Vagina (tissue), 2 donors: ENCODE data around the gene ZSCAN5A. TPM values are rescaled to one million over a fixed set of nuclear protein-coding genes. Genes with fewer than 3 reads are reported as not detected.
"Not testable (repeated sequence)": the region's sequence is repeated elsewhere in the genome, so short reads cannot be mapped to it uniquely, and the experiment has no call there.

Experiments used
- DNase-seq, 2 donors: peaks; one replicate each; pipeline ENCODE4 v3.0.0-alpha.2; 2017; ENCODE audit errors: extremely low spot score in 2 of 2
- H3K27ac ChIP-seq: fragments of 200-600 bp; sonication (generic); one replicate; pipeline ENCODE4 v1.5.1; 2019
- H3K27me3 ChIP-seq: fragments of 200-600 bp; sonication (generic); one replicate; pipeline ENCODE4 v1.5.1; 2019
- H3K36me3 ChIP-seq, 2 donors: fragments of 200-600 bp; sonication (generic); one replicate each; pipeline ENCODE4 v1.5.1; 2017 to 2019
- H3K4me1 ChIP-seq: fragments of 200-600 bp; sonication (generic); one replicate; pipeline ENCODE4 v1.5.1; 2019
- H3K4me3 ChIP-seq, 2 donors: fragments of 200-600 bp; sonication (generic); 1 replicate in 1 of 2; 2 replicates in 1 of 2; pipeline ENCODE4 v1.5.1; 2016 to 2019
- H3K9me3 ChIP-seq: fragments of 200-600 bp; sonication (generic); one replicate; pipeline ENCODE4 v1.5.1; 2019
- CTCF ChIP-seq, 3 experiments: fragments of 450-650 bp in 2 of 3; fragments of 200-600 bp in 1 of 3; sonication (generic) in 1 of 3; IDR thresholded peaks; one replicate each; pipeline ENCODE4 v1.5.1; 2017 to 2019; ENCODE audit warnings: antibody characterized with exemption in 3 of 3, mild to moderate bottlenecking in 2 of 3, moderate library complexity in 2 of 3
- POLR2A ChIP-seq, 2 donors: fragments of 450-650 bp; IDR thresholded peaks; one replicate each; pipeline ENCODE4 v1.6.1; 2017; ENCODE audit warnings: antibody characterized with exemption in 2 of 2, mild to moderate bottlenecking in 2 of 2, moderate library complexity in 2 of 2
- POLR2AphosphoS5 ChIP-seq, 2 donors: sonication (generic); formaldehyde crosslinking; IDR thresholded peaks; one replicate each; pipeline ENCODE4 v1.9.0; 2017; ENCODE audit warnings: antibody characterized with exemption in 2 of 2, mild to moderate bottlenecking in 2 of 2, low read depth in 1 of 2; ENCODE audit not compliant: insufficient read depth in 1 of 2
- intact Hi-C: fragments of 100-400 bp; cut with DNase I; formaldehyde crosslinking; loops from one replicate; pipeline ENCODE4 v1.15.1; 2023
- total RNA-seq: library from RNA; depleted of rRNA; stranded (reverse); fragments of >200 nt; gene quantifications from one replicate; pipeline ENCODE4 v1.2.3, GENCODE V29; 2016

The ZSCAN5A gene
- total RNA-seq, 1 donor from 2014 or later: 2.7 TPM

GRCh38 chr19:56223481-56223880 is 91.2 kb downstream of the ZSCAN5A start:
- TF ChIP-seq POLR2AphosphoS5 (IDR thresholded peaks at IDR 0.05; ENCODE audit: insufficient read depth in 1 of 2, low read depth in 1 of 2) (no peak), CTCF (IDR thresholded peaks at IDR 0.05) (no peak), POLR2A (IDR thresholded peaks at IDR 0.05) (no peak)
- H3K27me3 ChIP-seq: no peaks in the 10 kb centered on the region

GRCh38 chr19:56222901-56223300 is 91.7 kb downstream of the ZSCAN5A start:
- no peak overlapping the region for H3K27ac ChIP-seq
- TF ChIP-seq CTCF (IDR thresholded peaks at IDR 0.05): no peak
- no peak for TF ChIP-seq POLR2AphosphoS5 (IDR thresholded peaks at IDR 0.05; ENCODE audit: insufficient read depth in 1 of 2, low read depth in 1 of 2)
- TF ChIP-seq POLR2A (IDR thresholded peaks at IDR 0.05): no peak
- H3K27me3 ChIP-seq: no peaks in the 10 kb centered on the region
- no peak for DNase-seq
- H3K36me3 ChIP-seq: no peaks in the 10 kb centered on the region
- H3K4me3 ChIP-seq: no peak overlapping the region
- H3K9me3 ChIP-seq: no peaks in the 10 kb centered on the region
- intact Hi-C loops: no loop called here
- peaks cover under 1% of the 10 kb centered on the region for H3K4me1 ChIP-seq

More at GRCh38 chr19:56223481-56223880, 91.2 kb downstream of the ZSCAN5A start:
- DNase-seq: no peak
- Histone ChIP-seq H3K4me3 (no peak overlapping the region), H3K9me3 (no peaks in the 10 kb centered on the region), H3K27ac (no peak overlapping the region), H3K36me3 (no peaks in the 10 kb centered on the region), H3K4me1 (no peaks in the 10 kb centered on the region)
- intact Hi-C loops: no loop called here

- Histone ChIP-seq H3K9me3 (no peaks in the 10 kb centered on the region), H3K36me3 (no peaks in the 10 kb centered on the region), H3K27me3 (no peaks in the 10 kb centered on the region), H3K4me3 (no peak overlapping the region), H3K27ac (no peak overlapping the region), H3K4me1 (peaks cover 11% of the 10 kb centered on the region)
- intact Hi-C loops: no loop called here
- TF ChIP-seq CTCF (IDR thresholded peaks at IDR 0.05) (no peak), POLR2A (IDR thresholded peaks at IDR 0.05) (no peak), POLR2AphosphoS5 (IDR thresholded peaks at IDR 0.05; ENCODE audit: insufficient read depth in 1 of 2, low read depth in 1 of 2) (no peak)
- no peak for DNase-seq
Observed at GRCh38 chr19:56221851-56222250, 92.8 kb downstream of the ZSCAN5A start.

GRCh38 chr19:56221442-56221841 is 93.2 kb downstream of the ZSCAN5A start:
- H3K9me3 ChIP-seq, H3K36me3 ChIP-seq, H3K27ac ChIP-seq, DNase-seq, H3K27me3 ChIP-seq, H3K4me3 ChIP-seq, intact Hi-C loops: not testable (repeated sequence)
- H3K4me1 ChIP-seq: peaks cover 13% of the 10 kb centered on the region

- intact Hi-C loops: no loop called here
- H3K4me3 ChIP-seq: no peak overlapping the region
- DNase-seq: no peak
- H3K9me3 ChIP-seq: no peaks in the 10 kb centered on the region
- H3K36me3 ChIP-seq: no peaks in the 10 kb centered on the region
- H3K4me1 ChIP-seq: peaks cover 13% of the 10 kb centered on the region
- TF ChIP-seq POLR2AphosphoS5 (IDR thresholded peaks at IDR 0.05; ENCODE audit: insufficient read depth in 1 of 2, low read depth in 1 of 2) (no peak), POLR2A (IDR thresholded peaks at IDR 0.05) (no peak), CTCF (IDR thresholded peaks at IDR 0.05) (no peak)
- no peak overlapping the region for H3K27ac ChIP-seq
- no peaks in the 10 kb centered on the region for H3K27me3 ChIP-seq
Observed at GRCh38 chr19:56218961-56219360, 95.7 kb downstream of the ZSCAN5A start.
